ENCODE measurements around the gene CCDC92B.

CCDC92B gene

DNA sequence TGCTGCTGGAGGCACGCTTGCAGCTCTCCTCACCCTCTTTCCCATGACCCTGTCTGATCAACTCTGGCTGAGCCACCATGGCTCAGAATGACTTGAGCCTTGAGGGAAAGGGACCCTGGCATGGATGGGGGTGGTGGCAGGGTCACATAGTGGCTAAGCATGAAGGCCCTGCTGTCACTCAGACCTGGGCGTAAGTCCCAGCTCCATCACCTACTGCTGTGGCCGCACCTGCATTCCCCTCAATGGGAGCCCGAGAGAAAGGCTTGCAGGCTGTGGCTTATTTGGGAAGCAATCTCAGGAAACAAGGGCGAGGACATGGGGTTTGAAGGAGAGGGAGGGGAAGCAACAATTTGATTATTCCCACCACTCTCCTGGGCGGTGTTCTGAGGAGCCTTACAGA lies 29.0 kb upstream of the CCDC92B start:
- no peak for DNase-seq (ENCODE audit: low read depth in 2 of 2)
- H3K4me3 ChIP-seq (replicated peaks in 1 of 2; ENCODE audit: low read depth in 2 of 2, low read length in 2 of 2), result no peak overlapping the region
- TF ChIP-seq, protein P1, sequence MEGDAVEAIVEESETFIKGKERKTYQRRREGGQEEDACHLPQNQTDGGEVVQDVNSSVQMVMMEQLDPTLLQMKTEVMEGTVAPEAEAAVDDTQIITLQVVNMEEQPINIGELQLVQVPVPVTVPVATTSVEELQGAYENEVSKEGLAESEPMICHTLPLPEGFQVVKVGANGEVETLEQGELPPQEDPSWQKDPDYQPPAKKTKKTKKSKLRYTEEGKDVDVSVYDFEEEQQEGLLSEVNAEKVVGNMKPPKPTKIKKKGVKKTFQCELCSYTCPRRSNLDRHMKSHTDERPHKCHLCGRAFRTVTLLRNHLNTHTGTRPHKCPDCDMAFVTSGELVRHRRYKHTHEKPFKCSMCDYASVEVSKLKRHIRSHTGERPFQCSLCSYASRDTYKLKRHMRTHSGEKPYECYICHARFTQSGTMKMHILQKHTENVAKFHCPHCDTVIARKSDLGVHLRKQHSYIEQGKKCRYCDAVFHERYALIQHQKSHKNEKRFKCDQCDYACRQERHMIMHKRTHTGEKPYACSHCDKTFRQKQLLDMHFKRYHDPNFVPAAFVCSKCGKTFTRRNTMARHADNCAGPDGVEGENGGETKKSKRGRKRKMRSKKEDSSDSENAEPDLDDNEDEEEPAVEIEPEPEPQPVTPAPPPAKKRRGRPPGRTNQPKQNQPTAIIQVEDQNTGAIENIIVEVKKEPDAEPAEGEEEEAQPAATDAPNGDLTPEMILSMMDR (IDR thresholded peaks at IDR 0.05; ENCODE audit: low read depth, low read length), result no peak

- TF ChIP-seq, protein P1 (IDR thresholded peaks at IDR 0.05; ENCODE audit: low read depth, low read length), result no peak
- no peak for DNase-seq (ENCODE audit: low read depth in 2 of 2)
- no peak overlapping the region for H3K4me3 ChIP-seq (replicated peaks in 1 of 2; ENCODE audit: low read depth in 2 of 2, low read length in 2 of 2)
These were observed 27.9 kb upstream of the CCDC92B start for GRCh38 chr17:2777242-2777867.

DNA sequence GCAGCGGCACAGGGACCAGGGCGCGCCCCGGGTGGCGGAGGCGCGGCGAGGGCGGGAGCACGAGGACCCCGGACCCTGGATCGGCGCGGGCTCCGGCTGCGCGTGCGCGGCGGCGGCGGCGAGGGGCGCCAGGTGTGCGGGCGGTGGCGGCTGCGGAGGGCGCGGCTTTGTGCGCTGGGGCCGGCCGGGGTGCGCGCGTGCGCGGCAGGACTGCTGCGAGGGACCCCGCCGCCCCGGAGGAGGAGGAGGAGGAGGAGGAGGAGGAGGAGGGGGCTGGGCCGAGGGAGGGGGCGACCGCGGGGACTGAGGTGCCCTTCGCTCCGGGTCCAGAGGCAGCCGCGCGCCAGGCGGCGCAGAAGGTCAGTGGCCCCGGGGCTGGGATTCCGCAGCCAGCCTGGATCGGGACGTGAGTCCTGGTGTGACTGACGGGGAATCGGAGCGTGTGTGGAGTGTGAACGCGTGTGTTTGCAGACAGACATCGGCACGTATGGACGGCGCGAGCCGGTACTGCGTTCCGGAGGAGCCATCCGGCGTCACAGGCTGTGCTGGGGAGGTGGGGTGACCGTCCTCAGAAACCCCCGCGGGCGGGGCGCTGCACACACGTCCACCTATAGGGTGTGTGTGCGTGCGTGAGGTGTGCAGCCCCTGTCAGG lies 27.3 kb upstream of the CCDC92B start:
- DNase-seq (ENCODE audit: low read depth in 2 of 2), result no peak
- TF ChIP-seq, protein P1 (IDR thresholded peaks at IDR 0.05; ENCODE audit: low read depth, low read length), result no peak
- H3K4me3 ChIP-seq (replicated peaks in 1 of 2; ENCODE audit: low read depth in 2 of 2, low read length in 2 of 2), result no peak overlapping the region

DNA sequence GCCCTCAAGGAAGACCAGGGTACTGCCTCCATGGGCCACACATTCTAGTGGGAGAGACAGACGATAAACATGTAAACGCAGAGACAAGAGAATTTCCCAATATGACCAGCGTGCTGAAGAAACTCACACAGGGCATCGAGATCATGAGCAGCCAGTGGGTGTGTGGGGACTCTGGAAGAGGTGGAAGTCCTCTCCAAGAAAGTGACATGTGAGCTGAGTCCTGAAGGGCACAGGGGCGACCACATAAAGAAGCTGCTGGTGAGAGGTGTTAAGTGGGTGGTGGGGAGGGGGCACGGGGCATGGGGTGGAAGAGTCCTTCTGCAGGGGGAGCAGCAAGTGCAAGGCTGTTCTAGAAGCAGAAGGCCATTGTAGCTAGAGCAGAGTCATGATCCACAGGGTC lies 25.8 kb upstream of the CCDC92B start:
- TF ChIP-seq, protein P1 (IDR thresholded peaks at IDR 0.05; ENCODE audit: low read depth, low read length), result no peak
- DNase-seq (ENCODE audit: low read depth in 2 of 2), result no peak
- H3K4me3 ChIP-seq (replicated peaks in 1 of 2; ENCODE audit: low read depth in 2 of 2, low read length in 2 of 2), result no peak overlapping the region

GRCh38 chr17:2770129-2770528 lies 20.7 kb upstream of the CCDC92B start:
- H3K4me3 ChIP-seq (replicated peaks in 1 of 2; ENCODE audit: low read depth in 2 of 2, low read length in 2 of 2), result no peak overlapping the region
- no peak for DNase-seq (ENCODE audit: low read depth in 2 of 2)
- TF ChIP-seq, protein P1 (IDR thresholded peaks at IDR 0.05; ENCODE audit: low read depth, low read length), result no peak

DNA sequence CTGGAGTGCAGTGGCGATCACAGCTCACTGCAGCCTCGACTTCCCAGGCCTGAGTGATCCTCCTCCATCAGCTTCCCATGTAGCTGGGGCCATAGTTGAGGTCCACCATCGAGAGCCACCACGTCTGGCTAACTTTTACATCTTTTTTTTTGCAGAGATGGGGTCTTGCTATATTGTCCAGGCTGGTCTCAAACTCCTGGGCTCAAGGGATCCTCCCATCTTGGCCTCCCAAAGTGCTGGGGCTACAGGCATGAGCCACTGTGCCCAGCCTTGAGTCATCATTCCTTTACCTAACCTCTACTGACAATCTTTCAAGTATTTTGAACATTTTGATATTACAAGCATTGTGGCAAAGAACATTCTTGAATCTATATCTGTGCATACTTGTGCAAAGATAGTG lies 9.4 kb upstream of the CCDC92B start:
- TF ChIP-seq, protein P1 (IDR thresholded peaks at IDR 0.05; ENCODE audit: low read depth, low read length), result no peak
- no peak for DNase-seq (ENCODE audit: low read depth in 2 of 2)
- no peak overlapping the region for H3K4me3 ChIP-seq (replicated peaks in 1 of 2; ENCODE audit: low read depth in 2 of 2, low read length in 2 of 2)

Data from cardiac fibroblast (primary cell).